RPMI7951 (cell line): Measurements from ENCODE around the gene IBSP. TPM values are rescaled to one million over a fixed set of nuclear protein-coding genes. Genes with fewer than 3 reads are reported as not detected.

ENCODE experiments used
- DNase-seq: peaks from one replicate; pipeline ENCODE4 v3.0.0-alpha.2; 2012; ENCODE audit warnings: low read depth
- total RNA-seq: library from RNA; depleted of rRNA; stranded (reverse); fragments of >200 nt; shearing (Covaris generic); gene quantifications from 2 replicates; pipeline ENCODE4 v1.2.3, GENCODE V29; 2014; rRNA removed

Gene IBSP
- total RNA-seq, 1 experiment from 2014 or later, result not detected

- peak; percentile 41 for DNase-seq
Measured at GRCh38 chr4:87838205-87838604, 38.9 kb downstream of the IBSP start.

DNA sequence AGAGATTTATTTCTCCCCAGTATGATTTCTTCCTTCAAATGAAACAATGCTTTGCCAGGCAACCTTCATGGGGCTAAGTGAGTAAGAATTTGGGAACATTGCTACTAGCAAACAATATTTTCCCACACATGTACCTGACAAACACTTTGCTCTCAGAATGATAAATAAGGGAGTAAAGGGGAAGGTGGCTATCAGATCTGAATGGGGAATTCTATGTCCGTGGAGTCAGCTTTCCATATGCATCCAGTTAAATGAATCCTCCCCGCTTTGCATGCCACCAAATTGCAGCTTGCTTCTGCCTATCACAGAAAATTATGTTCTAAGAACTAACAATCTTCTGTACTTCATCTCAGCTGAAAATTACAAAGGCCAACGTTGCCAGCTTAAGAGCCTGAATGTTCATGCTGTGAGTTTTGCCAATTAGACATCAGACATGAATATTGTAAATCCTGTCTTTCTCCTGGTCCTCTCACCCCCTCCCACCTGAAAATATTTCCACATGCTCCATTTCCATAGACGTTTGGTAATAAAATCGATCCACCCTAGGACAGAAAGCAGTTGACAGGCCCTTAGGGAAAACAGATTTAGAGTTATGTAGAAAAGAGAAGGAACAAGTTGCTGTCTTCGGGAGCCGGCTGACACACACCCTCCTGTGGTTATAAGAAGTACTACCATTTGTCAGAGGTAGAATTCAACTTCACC lies 39.7 kb downstream of the IBSP start:
- peak; percentile 32 for DNase-seq

GRCh38 chr4:87839592-87839946 lies 40.2 kb downstream of the IBSP start:
- no peak for DNase-seq

GRCh38 chr4:87840149-87840548 lies 40.8 kb downstream of the IBSP start:
- peak; percentile 16 for DNase-seq

GRCh38 chr4:87843936-87844335 lies 44.6 kb downstream of the IBSP start:
- peak; percentile 95 for DNase-seq

GRCh38 chr4:87844452-87844851 lies 45.1 kb downstream of the IBSP start:
- DNase-seq, result no peak

GRCh38 chr4:87846226-87846625 lies 46.9 kb downstream of the IBSP start:
- DNase-seq, result no peak

DNA sequence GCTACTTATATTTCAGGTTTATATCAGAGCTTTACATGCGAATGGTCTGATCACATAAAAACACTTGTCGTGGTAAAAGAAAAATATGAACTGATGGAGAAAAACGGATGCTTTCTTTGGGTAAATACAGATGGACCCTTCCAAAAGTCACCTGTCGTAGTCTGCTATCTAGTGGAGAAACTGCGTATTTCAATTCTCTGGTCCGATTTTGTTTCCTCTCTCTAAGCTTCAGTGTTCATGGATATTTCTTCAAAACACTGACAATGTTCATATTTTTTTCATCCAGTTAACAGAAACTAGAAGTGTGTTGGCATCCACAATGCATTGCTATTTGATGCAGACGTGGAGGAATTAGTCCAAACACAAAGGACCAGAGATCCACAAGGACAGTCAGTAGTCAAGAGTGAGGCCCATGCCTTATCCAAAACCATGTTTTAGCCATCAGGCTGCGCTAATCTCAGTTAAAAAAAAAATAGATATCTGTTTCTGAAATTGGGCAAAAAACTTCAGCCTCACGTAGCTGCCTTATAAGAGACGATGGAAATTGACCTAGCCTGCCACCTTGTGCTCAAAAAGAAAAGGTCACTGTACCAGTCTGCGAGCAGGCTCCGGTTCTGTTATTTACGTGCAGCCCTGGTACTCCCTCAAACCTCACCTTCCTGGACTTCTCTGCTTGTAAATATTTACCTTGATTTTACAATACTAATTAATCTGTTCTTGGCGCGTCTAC lies 49.4 kb downstream of the IBSP start:
- DNase-seq, result peak; percentile 58

- peak; percentile 31 for DNase-seq
Measured at GRCh38 chr4:87849612-87850011, 50.3 kb downstream of the IBSP start.

DNA sequence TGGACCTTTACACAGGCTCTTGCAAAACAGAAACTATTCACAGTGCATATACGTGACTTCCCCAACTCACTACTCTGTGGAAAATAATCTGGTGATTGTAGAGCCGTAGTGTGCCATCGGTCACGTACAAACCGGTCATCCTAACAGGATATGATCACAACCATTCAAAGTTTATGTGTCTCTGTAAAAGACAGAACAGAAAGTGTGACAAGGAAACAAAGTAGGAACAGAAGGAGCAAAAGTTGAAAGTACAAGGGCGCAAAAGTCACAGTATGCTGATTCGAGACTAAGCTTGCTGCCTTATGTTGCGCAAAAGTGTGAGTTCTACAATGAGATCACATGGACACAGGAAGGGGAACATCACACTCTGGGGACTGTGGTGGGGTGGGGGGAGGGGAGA lies 52.0 kb downstream of the IBSP start:
- no peak for DNase-seq

DNA sequence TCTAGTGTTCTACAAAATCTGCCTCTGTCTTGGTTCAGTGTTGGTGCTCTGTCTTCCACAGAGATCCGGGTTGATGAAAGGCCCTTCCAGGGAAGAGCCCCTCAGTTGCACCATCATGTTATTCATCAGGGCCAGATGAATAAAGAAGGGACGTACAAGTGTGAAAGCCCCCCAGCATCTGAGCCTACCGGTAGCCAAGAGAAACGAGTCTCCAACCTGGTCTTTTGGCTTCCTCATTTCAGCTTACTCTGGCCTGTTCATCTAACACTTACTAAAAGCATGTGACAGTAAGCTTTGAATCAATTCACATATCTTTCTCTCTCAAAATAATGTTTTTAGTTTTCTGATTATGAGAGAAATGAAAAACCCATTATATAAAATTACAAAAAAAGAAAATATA lies 52.6 kb downstream of the IBSP start:
- no peak for DNase-seq

GRCh38 chr4:87853108-87853507 lies 53.8 kb downstream of the IBSP start:
- peak; percentile 34 for DNase-seq

- DNase-seq, result no peak
Measured at GRCh38 chr4:87853891-87854290, 54.5 kb downstream of the IBSP start.

GRCh38 chr4:87855559-87855958 lies 56.2 kb downstream of the IBSP start:
- no peak for DNase-seq

DNA sequence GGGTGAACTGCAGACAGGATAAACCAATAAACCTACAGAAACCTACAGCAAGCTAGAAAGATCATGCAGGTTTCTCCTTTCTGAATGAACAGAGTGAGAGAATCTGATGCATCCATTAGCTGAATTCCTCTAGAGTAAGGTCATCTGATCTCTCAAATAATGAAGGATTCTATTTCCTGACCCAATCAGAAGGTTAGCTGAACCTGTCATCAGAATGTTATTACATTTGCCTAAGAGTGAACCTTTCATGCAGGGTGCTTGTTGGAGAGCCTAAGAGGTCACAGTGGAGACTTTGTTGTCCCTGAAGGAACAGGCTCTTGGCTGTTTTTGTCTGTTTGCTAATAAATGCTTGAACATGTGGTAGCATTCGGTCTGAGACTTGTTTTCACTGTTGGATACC lies 57.5 kb downstream of the IBSP start:
- DNase-seq, result no peak

DNA sequence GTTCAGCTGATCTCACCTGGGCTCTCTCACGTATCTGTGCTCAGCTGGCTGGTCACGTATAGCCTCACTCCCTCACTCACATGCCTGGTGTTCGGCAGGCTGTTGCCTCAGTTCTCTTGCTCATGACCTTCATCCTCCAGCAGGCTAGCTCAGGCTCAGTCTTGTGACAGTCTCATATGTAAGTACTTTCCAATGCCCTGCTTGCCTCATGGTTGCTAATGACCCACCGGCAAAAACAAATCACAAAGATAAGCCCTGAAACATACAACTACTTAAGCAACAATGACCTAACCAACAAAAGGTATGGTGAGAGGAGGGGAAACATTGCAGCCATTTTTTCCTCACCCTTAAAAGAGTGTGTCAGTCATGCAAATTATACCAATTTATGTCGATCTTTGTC lies 58.4 kb downstream of the IBSP start:
- no peak for DNase-seq

Other genes with a start within 250 kb of the IBSP start
- gene DSPP, start 191.0 kb upstream of the IBSP start, total RNA-seq, result not detected in 2 replicates
- gene DMP1, start 149.3 kb upstream of the IBSP start, total RNA-seq, result not detected in 2 replicates
- gene MEPE, start 33.4 kb downstream of the IBSP start, total RNA-seq, result not detected in 2 replicates
- 2.6 and 3.1 TPM in 2 replicates for gene SPP1, start 176.2 kb downstream of the IBSP start, total RNA-seq
- 25.1 and 29.1 TPM in 2 replicates for gene PKD2, start 208.1 kb downstream of the IBSP start, total RNA-seq